Kidney glomerular epithelial cell (primary cell): ENCODE results near the gene COG4.
A peak's percentile ranks its signal among the peaks of the same experiment; 100 is the strongest.
"Not testable (repeated sequence)": the region's sequence is repeated elsewhere in the genome, so short reads cannot be mapped to it uniquely, and the experiment has no call there.

Source experiments
- DNase-seq: peaks from one replicate; lab custom pipeline; 2025; lab: John Stamatoyannopoulos, UW

Gene COG4

GRCh38 chr16:70457446-70458166 lies 65.7 kb downstream of the COG4 start:
- no peak for DNase-seq

DNA sequence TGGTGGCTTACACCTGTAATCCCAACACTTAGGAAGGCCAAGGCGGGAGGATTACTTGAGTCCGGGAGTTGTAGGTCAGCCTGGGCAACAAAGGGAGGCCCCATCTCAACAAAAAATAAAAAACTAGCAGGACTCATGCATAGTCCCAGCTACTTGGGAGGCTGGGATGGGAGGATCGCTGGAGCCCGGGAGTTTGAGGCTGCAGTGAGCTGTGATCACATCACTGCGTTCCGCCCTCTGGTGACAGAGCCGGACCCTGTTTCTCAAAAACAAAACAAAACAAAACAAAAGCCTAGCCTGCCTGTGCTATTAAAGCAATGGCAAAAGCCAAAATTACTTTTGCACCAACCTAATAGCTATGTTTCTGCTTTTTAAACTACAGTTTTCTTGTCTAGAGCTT lies 67.4 kb downstream of the COG4 start:
- DNase-seq: no peak

DNA sequence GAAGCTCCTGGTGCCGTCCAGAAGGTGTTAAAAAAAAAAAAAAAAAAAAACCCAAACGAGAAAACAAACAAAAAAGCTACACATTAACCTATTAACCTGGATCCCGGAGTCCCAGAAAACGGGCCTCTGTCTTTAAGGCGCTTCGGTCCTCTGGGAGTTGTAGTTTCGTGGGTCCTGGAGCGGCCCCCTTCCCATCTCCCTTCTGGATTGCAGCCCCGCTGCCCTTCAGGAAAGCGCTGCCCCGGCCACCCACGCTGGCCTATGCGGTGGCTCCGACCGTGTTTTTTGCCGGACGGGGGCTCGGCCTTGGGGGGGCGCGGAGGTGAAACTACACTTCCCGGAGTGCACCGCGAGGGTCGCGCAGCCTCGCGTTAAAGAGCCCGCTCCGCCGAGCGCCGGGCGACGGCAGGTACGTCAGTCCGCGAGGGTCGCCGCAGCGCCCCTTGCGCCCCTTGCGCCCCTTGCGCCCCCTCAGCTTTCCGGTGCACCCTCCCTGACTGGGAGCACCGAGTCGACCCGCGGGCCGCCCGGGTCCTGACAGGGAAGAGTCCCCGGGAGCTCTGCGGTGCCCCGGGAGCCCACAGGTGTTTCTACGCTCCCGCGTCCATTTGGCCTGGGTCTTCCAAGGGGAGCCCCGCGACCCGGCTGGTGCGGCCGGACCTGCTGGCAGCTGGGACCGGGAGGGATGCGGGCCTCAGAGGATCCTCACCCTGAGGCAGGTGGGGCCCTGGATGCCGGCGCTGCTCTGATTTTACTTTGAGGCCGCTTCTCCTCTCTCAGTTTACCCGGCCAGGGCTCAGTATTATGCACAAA lies 68.9 kb downstream of the COG4 start, which contains the start of gene FCSK:
Gene FCSK, plus strand, starts transcription at position 374 of the 813 bp plus-strand sequence. CDS start 8,596 bp downstream, outside the sequence.
- DNase-seq: peak; percentile 71

DNA sequence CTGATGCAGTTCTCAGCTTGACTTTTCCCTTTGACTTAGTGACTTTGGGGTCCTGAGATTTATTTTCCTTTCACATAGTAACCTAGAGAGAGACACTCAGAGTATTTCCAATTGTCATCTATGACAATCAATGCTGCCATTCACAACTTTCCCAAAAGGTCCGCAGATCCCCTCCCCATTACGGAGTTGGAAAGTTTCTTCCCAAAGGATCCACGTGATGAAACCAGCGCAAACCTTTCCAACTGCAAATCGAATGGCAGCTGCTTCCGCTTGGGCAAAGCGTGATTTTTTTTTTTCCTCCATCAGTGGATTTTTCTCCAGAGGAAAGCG lies 69.5 kb downstream of the COG4 start:
- peak; percentile 71 for DNase-seq

DNA sequence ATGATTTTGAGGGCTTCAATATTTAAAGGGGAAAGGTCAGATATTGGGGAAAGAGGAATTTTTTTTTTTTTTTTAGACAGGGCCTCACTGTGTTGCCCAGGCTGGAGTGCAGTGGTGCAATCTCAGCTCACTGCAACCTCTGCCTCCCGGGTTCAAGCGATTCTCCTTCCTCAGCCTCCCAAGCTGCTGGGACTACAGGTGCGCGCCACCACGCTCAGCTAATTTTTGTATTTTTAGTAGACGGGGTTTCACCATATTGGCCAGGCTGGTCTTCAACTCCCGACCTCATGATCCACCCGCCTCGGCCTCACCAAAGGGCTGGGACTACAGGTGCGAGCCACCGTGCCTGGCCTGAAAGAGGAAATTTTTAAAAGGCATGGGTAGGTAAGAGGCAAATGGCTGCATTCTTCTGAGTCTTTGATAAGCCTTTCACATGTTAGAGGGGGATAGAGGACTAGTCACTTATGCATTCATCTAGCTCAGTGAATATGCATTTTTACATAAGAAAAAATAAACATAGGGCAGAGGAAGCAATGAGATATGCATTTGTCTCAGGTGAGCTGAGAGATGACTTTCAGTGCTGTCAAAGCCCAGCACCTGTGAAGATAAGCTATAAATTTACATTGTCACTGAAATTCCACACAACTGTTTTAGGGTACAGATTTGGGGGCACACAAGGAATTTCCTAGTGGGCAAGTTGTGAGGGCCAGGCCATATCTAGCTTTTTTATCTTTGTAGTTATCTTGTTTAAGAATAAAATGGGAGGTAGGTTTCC lies 70.0 kb downstream of the COG4 start:
- DNase-seq: no peak

DNA sequence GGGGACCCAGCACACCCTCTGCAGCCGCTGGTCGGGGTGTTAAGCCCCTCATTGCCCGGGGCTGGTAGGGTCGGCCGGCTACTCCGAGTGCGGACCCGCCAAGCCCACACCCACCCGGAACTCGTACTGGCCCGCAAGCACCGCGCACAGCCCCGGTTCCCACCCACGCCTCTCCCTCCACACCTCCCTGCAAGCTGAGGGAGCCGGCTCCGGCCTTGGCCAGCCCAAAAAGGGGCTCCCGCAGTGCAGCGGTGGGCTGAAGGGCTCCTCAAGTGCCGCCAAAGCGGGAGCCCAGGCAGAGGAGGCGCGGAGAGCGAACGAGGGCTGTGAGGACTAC lies 72.4 kb downstream of the COG4 start:
- not testable (repeated sequence) for DNase-seq

DNA sequence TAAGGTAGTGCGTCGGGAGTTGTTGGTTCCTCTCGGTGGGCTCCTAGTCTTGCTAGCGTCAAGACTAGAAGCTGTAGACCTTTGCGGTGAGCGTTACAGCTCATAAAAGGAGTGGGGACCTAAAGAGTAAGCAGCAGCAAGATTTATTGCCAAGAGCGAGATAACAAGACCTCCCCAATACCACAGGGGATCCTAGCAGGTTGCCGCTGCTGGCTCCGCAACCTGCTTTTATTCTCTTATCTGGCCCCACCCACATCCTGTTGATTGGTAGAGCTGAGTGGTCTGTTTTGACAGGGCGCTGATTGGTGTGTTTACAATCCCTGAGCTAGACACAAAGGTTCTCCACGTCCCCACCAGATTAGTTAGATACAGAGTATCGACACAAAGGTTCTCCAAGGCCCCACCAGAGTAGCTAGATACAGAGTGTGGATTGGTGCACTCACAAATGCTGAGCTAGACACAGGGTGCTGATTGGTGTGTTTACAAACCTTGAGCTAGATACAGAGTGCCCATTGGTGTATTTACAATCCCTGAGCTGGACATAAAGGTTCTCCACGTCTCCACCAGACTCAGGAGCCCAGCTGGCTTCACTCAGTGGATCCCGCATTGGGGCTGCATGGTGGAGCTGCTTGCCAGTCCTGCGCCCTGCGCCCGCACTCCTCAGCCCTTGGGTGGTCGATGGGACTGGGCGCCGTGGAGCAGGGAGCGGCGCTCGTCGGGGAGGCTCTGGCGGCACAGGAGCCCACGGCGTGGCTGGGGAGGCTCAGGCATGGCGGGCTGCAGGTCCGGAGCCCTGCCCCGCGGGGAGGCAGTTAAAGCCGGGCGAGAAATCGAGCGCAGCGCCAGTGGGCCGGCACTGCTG lies 73.0 kb downstream of the COG4 start:
- not testable (repeated sequence) for DNase-seq

DNA sequence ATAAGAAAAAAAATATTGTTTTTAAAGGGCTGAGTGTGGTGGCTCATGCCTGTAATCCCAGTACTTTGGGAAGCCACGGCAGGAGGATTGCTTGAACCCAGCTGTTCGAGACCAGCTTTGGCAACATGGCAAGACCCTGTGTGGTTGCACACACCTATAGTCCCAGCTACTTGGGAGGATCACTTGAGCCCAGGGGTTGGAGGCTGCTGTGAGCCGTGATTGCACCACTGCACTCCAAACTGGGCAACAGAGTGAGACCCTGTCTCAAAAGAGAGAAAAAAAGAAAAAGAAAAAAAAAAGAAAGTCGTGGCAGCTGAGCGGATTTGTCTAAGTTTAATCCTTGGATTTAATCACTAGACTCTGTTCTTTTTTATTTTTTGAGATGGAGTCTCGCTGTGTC lies 75.3 kb downstream of the COG4 start:
- no peak for DNase-seq

DNA sequence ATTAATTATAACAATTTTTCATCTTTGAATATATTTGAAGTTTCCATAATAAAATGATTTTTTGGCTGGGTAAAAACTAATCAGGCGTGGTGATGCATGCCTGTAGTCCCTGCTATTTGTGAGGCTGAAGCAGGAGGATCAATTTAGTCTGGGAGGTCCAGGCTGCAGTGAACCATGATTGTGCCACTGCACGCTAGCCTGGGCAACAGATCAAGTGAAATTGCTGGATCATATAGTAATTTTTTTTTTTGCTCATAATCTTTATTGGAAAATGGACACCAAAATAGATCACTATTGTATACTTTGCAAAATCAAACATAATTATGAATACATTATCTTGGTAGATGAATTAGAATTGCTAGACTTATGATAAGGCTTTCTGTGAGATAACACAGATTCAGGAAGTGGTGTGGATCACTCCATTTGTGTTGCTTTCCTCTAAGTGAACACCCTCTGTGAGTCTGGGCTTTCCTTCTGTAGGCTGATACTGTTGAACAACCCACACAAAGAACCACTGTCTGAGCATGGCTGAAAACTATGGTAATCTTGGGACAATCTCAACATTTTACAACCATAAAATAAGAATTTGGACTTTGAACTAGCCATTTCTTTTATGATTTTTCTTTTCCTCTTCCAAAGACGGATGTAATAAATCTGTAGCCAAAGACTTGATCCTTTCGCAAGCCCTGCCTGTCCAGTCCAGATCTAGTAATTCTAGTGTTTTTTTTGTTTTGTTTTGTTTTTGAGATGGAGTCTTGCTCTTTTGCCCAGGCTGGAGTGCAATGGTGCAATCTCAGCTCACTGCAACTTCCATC lies 78.9 kb downstream of the COG4 start:
- no peak for DNase-seq

- no peak for DNase-seq
These were observed 81.0 kb downstream of the COG4 start for GRCh38 chr16:70442344-70442743.

DNA sequence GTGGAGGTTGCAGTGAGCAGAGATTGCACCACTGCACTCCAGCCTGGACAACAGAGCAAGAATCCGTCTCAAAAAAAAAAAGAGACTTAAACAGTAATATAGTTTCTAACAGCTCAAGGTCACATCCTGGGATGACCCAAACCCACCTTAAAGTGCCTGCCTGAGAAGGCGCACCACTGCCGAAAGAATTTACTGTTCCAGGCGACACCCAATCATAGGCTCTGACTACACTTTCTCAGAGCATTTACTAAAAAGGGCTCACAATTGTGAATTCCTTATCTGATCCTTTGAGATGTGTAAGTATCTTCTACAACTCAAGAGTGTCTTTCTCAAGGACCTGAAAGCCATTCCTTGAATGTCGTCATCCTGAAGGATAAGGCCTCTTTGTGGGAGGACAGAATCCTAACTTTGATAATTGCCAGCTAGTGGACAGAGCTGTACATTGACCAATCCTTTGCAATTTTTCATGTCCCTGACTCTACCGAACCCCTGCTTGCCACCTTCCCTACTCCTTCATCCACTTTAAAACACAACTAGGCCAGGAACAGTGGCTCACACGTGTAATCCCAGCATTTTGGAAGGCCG lies 81.9 kb downstream of the COG4 start:
- DNase-seq: no peak

GRCh38 chr16:70440009-70440692 lies 83.2 kb downstream of the COG4 start:
- DNase-seq: no peak

- peak; percentile 83 for DNase-seq
These were observed 84.1 kb downstream of the COG4 start, which contains the start of gene ST3GAL2 for GRCh38 chr16:70438969-70439862. Gene ST3GAL2, minus strand, starts transcription at chr16:70439100. Its CDS starts 40,570 bp downstream, at chr16:70398530.

- no peak for DNase-seq
These were observed 84.8 kb downstream of the COG4 start for GRCh38 chr16:70438585-70438968.

DNA sequence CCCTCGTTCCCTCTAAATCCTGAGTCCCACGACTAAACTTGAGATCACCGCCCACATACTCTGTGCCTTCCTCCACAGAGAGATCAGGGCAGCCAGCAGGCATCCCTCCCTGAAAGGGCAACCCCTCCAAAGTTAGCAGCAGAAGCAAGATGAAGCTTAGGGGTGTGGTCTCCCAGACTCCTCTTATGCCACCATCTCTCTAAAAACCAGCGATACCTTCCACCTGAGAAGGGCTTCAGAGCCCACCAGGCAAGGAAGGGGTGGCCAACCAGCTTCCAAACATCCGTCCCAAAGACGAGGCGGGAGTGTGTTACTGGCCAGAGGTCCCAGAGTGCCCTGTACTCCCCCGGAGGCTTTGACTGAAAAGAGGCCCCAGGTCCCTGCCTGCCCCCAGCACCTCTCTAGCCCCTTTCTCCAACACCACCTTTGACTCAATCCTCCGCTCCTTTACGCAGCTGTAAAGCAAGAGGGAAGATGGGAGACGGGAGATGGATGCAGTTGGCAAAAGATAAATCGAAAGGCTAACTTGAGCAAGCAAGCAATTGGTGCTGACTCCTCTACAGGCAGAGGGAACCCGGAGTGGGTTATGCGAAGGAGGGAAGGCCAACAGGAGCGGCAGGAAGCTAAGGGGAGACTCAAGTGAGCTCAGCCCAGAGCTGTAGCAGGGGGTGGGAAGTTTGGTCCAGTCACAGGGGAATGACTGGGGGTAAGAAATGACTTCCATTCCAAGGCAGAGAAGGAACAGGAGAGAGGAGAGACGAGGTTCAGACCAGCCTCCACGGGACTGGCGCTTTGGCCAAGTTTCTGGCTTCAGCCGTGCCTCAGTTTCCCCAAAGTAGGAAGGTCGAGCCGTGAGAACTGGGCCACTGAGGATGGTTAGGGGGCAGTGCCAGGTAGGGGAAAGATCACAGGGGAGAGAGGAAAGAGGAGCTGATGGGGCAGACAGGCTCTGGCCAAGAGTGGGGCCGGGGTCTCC lies 85.5 kb downstream of the COG4 start:
- DNase-seq: peak; percentile 32

GRCh38 chr16:70437017-70437581 lies 86.3 kb downstream of the COG4 start:
- peak; percentile 74 for DNase-seq
